Measurements from ENCODE around the gene LCK.

Gene LCK

GRCh38 chr1:32307324-32307723, 56.3 kb downstream of the LCK start:
- no peak overlapping the region for H3K4me3 ChIP-seq (ENCODE audit: low read length)
- DNase-seq (ENCODE audit: low read depth, low spot score) = no peak

DNA sequence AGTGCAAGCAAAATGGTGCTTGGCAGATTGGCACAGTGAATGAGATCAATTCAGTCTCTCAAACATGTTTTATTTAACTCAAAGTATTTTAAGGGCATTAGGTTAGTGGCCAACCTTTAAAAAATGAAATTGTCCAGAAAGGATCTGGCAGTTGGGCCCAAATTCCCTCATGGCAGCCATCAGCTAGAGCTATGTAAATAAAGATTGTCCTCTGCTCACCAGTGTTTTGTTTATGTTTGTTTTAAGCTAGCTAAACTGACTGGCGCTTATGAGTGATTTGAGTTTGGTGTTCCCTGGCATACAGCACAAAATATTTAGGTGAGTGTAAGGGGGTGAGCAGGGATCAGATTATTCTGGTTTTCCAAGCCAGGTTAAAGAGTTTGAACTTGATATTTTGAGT, 58.9 kb downstream of the LCK start:
- DNase-seq (ENCODE audit: low read depth, low spot score) = no peak

GRCh38 chr1:32311709-32312393, 60.8 kb downstream of the LCK start:
- no peak overlapping the region for H3K4me3 ChIP-seq (ENCODE audit: low read length)
- no peak for DNase-seq (ENCODE audit: low read depth, low spot score)

More for the DNA sequence above, 58.9 kb downstream of the LCK start:
- H3K4me3 ChIP-seq (ENCODE audit: low read length) = no peak overlapping the region

- H3K4me3 ChIP-seq (ENCODE audit: low read length) = no peak overlapping the region
- no peak for DNase-seq (ENCODE audit: low read depth, low spot score)
These were observed 65.8 kb downstream of the LCK start for GRCh38 chr1:32316903-32317277.

DNA sequence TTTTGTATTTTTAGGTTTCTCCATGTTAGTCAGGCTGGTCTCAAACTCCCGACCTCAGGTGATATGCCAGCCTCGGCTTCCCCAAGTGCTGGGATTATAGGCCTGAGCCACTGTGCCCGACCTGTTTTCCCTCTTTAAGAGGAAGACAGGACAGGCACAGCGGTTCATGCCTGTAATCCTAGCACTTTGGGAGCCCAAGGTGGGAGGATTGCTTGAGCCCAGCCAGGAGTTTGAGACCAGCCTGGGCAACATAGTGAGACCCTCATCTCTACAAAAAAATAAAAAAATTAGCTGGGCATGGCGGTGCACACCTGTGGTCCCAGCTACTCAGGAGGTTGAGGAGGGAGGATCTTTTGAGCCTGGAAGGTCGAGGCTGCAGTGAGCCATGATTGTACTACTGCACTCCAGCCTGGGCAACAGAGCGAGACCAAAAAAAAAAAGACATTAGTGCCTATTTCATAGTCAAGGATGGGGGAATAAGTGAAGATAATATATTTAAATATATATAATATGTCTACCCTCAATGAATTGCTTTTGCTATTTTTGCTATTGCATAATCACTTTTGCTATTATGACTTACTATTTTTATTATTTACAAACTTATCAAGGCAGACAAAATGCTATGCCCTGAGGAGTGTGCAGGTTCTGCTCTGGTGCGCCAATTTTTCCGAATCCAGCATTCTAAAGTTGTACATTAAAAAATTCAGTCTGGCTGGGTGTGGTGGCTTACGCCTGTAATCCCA, 67.2 kb downstream of the LCK start:
- H3K4me3 ChIP-seq (ENCODE audit: low read length) = no peak overlapping the region
- DNase-seq (ENCODE audit: low read depth, low spot score) = no peak

GRCh38 chr1:32321712-32322291, 70.7 kb downstream of the LCK start:
- peak overlapping the region; percentile 8 for H3K4me3 ChIP-seq (ENCODE audit: low read length)
- DNase-seq (ENCODE audit: low read depth, low spot score) = peak; percentile 70

DNA sequence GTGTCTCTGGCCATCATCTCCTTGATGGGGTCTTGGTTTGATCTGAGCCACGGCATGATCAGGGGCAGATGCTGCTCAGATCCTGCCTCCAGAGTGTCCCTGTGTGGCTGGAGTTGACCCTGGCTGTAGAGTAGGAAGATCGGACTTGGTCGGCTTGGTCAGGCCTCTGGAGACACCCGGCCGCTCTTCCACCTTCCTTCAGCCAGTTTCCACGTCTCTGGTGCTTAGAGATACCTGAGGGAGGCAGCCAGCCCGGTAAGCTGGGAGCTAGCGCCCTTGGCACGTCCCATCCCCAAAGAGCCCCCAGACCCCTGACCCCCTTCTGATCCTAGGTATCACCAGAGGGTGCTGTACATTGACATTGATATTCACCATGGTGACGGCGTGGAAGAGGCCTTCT, 76.1 kb downstream of the LCK start:
- no peak for DNase-seq (ENCODE audit: low read depth, low spot score)
- H3K4me3 ChIP-seq (ENCODE audit: low read length) = no peak overlapping the region

DNA sequence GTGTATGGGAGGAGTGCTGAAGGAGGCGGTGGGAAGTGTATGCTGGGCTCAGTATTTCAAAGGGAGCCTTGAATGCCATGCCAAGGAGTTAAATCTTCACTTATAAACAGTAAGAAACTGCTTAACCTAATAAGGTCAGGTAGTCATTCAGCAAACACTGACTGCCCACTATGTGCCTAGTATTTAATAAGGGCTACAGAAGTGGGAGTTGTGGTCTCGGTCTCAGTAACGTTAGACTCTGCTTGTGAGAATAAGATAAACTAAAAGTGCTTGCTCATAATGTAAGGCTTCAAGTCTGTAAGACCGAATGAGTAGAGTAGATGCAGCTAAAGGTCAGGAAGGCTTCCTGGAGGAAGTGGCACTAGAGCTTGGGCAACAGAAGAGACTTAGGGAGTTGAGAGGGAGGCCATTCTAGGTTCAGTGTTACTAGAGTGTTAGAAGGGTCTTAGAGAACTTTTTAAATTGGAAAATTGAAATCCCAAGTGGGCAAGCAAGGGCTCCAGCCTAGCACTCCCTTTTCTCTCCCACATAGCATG, 78.9 kb downstream of the LCK start:
- H3K4me3 ChIP-seq (ENCODE audit: low read length) = no peak overlapping the region
- no peak for DNase-seq (ENCODE audit: low read depth, low spot score)

DNA sequence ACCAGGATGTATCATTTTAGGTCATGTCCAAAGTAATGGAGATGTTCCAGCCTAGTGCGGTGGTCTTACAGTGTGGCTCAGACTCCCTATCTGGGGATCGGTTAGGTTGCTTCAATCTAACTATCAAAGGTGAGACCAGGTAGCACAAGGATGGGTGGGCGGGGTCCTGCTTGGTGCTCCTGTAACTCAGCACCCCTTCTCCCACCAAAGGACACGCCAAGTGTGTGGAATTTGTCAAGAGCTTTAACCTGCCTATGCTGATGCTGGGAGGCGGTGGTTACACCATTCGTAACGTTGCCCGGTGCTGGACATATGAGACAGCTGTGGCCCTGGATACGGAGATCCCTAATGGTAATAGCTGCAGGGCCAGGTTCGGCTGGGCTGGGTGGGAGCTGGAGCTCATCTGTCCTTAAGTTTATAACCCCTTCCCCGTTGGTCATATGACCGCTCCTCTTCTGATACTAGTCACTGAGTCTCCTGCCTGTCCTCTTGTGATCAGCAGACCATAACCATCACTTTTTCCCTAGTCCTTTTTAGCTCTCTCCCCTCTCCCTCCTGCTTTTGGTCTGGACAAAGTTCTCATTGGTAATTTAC, 79.6 kb downstream of the LCK start:
- H3K4me3 ChIP-seq (ENCODE audit: low read length) = no peak overlapping the region
- DNase-seq (ENCODE audit: low read depth, low spot score) = no peak

DNA sequence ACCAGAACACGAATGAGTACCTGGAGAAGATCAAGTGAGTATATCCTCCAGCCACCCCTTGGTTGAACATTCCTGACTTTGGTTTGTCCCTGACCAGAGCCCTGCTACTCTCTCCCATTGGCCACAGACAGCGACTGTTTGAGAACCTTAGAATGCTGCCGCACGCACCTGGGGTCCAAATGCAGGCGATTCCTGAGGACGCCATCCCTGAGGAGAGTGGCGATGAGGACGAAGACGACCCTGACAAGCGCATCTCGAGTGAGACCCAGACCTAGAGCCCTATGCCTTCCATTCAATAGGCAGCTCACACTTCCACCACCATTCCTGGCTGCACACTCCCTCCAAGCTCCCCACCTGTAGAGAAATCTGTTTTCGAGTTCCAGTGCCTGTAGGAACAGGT, 80.5 kb downstream of the LCK start:
- DNase-seq (ENCODE audit: low read depth, low spot score) = no peak
- no peak overlapping the region for H3K4me3 ChIP-seq (ENCODE audit: low read length)

DNA sequence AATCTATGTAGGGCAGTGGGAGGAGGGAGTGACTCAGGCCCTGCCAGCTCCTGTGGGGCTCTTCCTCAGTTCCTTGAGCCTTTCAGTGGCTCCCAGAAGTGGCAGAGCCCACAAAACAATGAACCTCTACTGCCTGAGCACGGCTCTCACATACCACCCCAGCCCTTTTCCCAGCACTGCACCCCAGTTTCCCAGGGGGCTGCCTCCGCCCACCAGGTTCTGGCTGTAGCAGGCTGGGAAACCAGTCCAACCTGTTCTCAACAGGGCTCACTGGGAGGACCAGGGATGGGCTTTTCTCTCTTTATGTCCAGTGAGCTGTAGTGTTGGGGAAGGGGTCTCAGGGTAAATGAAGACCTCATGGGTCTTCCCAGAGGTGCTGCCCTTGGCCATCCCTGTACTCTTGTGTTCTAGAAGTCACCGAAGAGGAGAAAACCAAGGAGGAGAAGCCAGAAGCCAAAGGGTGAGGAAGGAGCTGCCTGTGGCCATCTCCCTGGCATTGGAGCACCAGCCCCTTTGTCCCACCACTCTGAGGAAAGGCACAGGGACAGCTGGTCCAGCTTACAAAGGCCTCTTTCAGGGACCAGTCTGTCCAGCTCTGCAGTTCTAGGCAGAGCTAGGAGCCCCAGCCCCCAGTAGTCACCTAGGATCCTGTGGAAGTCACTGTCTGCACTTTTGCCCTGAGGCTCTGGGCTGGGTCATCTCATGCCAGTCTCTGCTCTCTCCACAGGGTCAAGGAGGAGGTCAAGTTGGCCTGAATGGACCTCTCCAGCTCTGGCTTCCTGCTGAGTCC, 81.4 kb downstream of the LCK start:
- DNase-seq (ENCODE audit: low read depth, low spot score) = no peak
- H3K4me3 ChIP-seq (ENCODE audit: low read length) = no peak overlapping the region

DNA sequence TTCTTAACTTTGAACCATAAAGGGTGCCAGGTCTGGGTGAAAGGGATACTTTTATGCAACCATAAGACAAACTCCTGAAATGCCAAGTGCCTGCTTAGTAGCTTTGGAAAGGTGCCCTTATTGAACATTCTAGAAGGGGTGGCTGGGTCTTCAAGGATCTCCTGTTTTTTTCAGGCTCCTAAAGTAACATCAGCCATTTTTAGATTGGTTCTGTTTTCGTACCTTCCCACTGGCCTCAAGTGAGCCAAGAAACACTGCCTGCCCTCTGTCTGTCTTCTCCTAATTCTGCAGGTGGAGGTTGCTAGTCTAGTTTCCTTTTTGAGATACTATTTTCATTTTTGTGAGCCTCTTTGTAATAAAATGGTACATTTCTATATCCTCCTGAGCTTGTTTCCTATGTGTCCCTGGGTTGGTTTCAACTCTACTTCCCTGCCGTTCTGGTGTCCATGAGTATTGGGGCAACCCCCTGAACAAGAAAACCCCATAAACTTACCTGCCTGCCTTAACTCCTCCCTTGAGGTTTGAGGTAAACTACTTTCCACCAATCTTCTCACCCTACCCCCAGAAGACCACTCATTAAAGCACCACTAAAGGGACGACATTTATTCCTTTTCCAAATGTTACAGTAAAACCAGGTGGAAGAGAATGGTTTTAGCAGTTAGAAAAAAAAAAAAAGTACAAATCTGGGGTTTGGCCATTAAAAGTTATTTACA, 82.3 kb downstream of the LCK start:
- H3K4me3 ChIP-seq (ENCODE audit: low read length) = no peak overlapping the region
- DNase-seq (ENCODE audit: low read depth, low spot score) = no peak

DNA sequence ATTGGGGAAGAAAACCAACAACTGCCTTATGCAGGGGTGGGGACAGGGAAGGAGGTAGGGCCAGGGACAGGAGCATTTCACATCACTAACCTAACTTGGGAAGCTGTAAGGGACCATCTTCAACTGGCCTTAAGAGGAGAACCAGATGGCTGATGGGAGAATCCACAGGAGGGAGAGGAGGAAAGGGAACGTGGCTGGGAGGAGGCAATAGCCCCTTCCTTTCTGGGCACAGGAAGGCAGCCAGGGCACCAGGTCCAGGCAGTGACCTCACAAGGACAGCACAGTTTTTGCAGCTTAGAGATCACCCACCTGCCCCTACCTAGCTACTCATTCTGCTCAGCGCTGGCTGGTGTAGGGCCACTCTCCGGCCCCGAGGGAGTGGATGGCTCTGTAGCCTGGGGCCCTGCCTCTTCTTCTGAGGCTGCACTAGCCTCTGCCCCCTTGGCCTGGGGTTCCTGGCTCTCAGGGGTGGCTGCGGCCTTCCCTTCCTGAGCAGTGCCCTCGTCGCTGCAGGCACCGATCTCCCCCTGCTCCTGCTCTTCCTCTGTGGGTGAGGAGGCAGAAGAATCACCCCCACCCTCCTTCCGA, 83.3 kb downstream of the LCK start:
- no peak for DNase-seq (ENCODE audit: low read depth, low spot score)
- peak overlapping the region; percentile 76 for H3K4me3 ChIP-seq (ENCODE audit: low read length)

DNA sequence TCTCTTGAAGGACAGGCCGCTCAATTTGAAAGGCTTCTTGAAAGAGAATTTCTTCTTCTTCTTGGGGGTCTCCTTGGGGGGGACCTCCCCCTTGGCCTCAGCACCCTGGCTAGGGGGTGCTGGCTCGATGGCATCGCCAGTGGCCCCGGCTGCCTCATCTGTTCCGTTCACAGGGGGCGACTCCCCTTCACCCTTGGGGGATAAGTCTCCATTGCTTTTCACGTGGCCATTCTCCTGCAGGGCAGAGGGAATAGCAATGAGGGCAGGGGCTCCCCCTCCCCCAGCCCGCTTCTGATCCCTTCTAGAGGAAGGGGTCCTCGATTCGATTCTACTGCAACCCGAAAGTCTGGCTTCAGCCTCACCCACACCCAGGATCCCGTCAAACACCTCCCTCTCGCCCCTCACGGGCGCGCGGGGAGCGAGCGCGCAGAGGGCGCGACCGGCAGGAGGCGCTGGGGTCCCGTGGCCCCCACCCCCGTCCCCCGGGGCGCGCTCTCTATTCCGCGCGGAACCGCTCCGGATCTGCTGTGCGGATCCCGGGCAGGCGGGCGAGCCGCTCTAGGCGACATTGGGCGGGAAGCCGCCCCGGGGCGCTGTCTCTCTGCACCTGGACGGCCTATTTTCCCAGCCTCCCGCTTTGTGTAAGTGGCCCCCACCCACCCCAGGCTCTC, 83.9 kb downstream of the LCK start:
- peak; percentile 30 for DNase-seq (ENCODE audit: low read depth, low spot score)
- H3K4me3 ChIP-seq (ENCODE audit: low read length) = peak overlapping the region; percentile 76

GRCh38 chr1:32335535-32335789, 84.4 kb downstream of the LCK start:
- peak overlapping the region; percentile 76 for H3K4me3 ChIP-seq (ENCODE audit: low read length)
- no peak for DNase-seq (ENCODE audit: low read depth, low spot score)

Data from Jurkat, Clone E6-1 (cell line).